ENCODE results near the gene AVEN. TPM values are rescaled to one million over a fixed set of nuclear protein-coding genes. Genes with fewer than 3 reads are reported as not detected.

The AVEN gene
- total RNA-seq, 1 donor from 2014 or later: 11.5 TPM

DNA sequence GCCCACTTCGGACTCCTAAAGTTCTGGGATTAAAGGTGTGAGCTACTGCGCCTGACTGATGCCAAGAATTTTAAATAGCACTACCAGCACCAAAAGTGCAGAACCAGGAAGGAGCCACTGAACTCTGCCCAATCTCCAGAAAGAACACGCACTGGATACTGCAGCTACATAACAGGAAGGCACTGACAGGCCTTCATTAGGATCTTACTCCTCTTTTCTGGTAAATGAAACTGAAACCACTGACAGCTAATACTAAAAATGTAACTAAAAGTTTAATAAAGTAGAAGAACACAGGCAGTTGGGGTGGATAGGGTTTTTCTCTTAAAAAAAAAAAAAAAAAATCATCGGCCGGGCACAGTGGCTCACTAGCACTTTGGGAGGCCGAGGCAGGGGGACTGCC lies 144.8 kb downstream of the AVEN start:
- no peaks in the 10 kb centered on the region for H3K36me3 ChIP-seq
- intact Hi-C loops (cut with DNase I): no loop called here
- H3K27me3 ChIP-seq: no peaks in the 10 kb centered on the region
- H3K4me1 ChIP-seq: no peaks in the 10 kb centered on the region
- H3K9me3 ChIP-seq: no peaks in the 10 kb centered on the region
- no peak for TF ChIP-seq CTCF (IDR thresholded peaks at IDR 0.05)
- ATAC-seq (no peak), DNase-seq (no peak)
- no peak overlapping the region for H3K27ac ChIP-seq
- no peak overlapping the region for H3K4me3 ChIP-seq

GRCh38 chr15:33888176-33888575 lies 150.8 kb downstream of the AVEN start:
- Histone ChIP-seq H3K27me3 (no peaks in the 10 kb centered on the region), H3K9me3 (no peaks in the 10 kb centered on the region), H3K4me1 (no peaks in the 10 kb centered on the region), H3K36me3 (no peaks in the 10 kb centered on the region), H3K4me3 (no peak overlapping the region), H3K27ac (no peak overlapping the region)
- ATAC-seq (no peak), DNase-seq (no peak)
- intact Hi-C loops (cut with DNase I): no loop called here
- no peak for TF ChIP-seq CTCF (IDR thresholded peaks at IDR 0.05)

GRCh38 chr15:33882921-33883320 lies 156.1 kb downstream of the AVEN start:
- no peak for ATAC-seq
- Histone ChIP-seq H3K4me3 (no peak overlapping the region), H3K36me3 (no peaks in the 10 kb centered on the region), H3K27me3 (no peaks in the 10 kb centered on the region), H3K4me1 (no peaks in the 10 kb centered on the region), H3K9me3 (no peaks in the 10 kb centered on the region), H3K27ac (no peak overlapping the region)
- TF ChIP-seq CTCF (IDR thresholded peaks at IDR 0.05): no peak
- intact Hi-C loops (cut with DNase I): no loop called here
- DNase-seq: no peak

- H3K4me1 ChIP-seq: peaks cover 4% of the 10 kb centered on the region
- no peaks in the 10 kb centered on the region for H3K27me3 ChIP-seq
- ATAC-seq: no peak
- no peaks in the 10 kb centered on the region for H3K9me3 ChIP-seq
- H3K27ac ChIP-seq: no peak overlapping the region
- no peak for DNase-seq
- H3K36me3 ChIP-seq: no peaks in the 10 kb centered on the region
- no peak for TF ChIP-seq CTCF (IDR thresholded peaks at IDR 0.05)
- H3K4me3 ChIP-seq: no peak overlapping the region
- intact Hi-C loops (cut with DNase I): no loop called here
Measured at GRCh38 chr15:33874156-33874555, 164.8 kb downstream of the AVEN start.

- no peaks in the 10 kb centered on the region for H3K36me3 ChIP-seq
- no peak overlapping the region for H3K4me3 ChIP-seq
- H3K4me1 ChIP-seq: peaks cover 4% of the 10 kb centered on the region
- H3K27me3 ChIP-seq: no peaks in the 10 kb centered on the region
- DNase-seq (no peak), ATAC-seq (no peak)
- no peaks in the 10 kb centered on the region for H3K9me3 ChIP-seq
- TF ChIP-seq CTCF (IDR thresholded peaks at IDR 0.05): no peak
- intact Hi-C loops (cut with DNase I): no loop called here
- no peak overlapping the region for H3K27ac ChIP-seq
Measured at GRCh38 chr15:33872416-33873106, 166.4 kb downstream of the AVEN start.

DNA sequence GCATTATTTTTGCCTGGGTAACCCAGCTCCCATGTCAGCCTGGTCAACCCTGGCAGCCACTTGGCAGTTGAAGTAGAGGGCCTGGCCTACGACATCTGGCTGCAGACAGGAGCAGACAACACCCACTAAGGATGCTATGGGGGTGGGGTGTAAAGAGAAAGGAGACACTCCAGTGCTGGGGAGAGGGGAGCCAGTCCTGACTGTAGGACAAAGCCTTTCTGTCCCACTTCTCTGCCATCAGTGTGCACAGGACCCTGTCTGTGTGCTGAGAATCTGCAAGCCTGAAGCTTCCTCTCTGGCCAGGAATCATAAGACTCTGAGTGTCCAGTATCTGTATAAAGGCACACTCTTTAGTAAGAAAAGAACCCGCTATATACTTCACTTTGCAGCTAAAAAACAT lies 167.0 kb downstream of the AVEN start:
- no peaks in the 10 kb centered on the region for H3K36me3 ChIP-seq
- H3K9me3 ChIP-seq: no peaks in the 10 kb centered on the region
- no peak overlapping the region for H3K4me3 ChIP-seq
- H3K27me3 ChIP-seq: no peaks in the 10 kb centered on the region
- no peak for TF ChIP-seq CTCF (IDR thresholded peaks at IDR 0.05)
- ATAC-seq (no peak), DNase-seq (no peak)
- peaks cover 4% of the 10 kb centered on the region for H3K4me1 ChIP-seq
- H3K27ac ChIP-seq: no peak overlapping the region
- intact Hi-C loops (cut with DNase I): no loop called here
